HepG2 (cell line): ENCODE data around the gene RERE. TPM values are rescaled to one million over a fixed set of nuclear protein-coding genes. Genes with fewer than 3 reads are reported as not detected.
A peak's percentile ranks its signal among the peaks of the same experiment; 100 is the strongest.

Experiments
- AHDC1 ChIP-seq: sonication (generic); formaldehyde crosslinking; IDR thresholded peaks from 2 replicates; pipeline ENCODE4 v1.5.1; 2020; ENCODE audit warnings: mild to moderate bottlenecking, missing genetic modification reagents, borderline replicate concordance
- CENPX ChIP-seq: sonication (generic); formaldehyde crosslinking; IDR thresholded peaks from 2 replicates; pipeline ENCODE4 v1.9.0; 2021; ENCODE audit warnings: mild to moderate bottlenecking, missing genetic modification reagents, moderate library complexity
- HDAC2 ChIP-seq: sonication (generic); formaldehyde crosslinking; IDR thresholded peaks from 2 replicates; pipeline ENCODE4 v1.4.0; 2020; ENCODE audit warnings: missing genetic modification reagents
- HHEX ChIP-seq: IDR thresholded peaks from 2 replicates; pipeline ENCODE4 v1.6.1; 2016; ENCODE audit warnings: control low read depth
- HNF4A ChIP-seq: sonication (generic); formaldehyde crosslinking; IDR thresholded peaks from 2 replicates; pipeline ENCODE4 v1.4.0; 2020; ENCODE audit warnings: missing genetic modification reagents
- PAXIP1 ChIP-seq: sonication (generic); formaldehyde crosslinking; conservative IDR thresholded peaks from 2 replicates; pipeline ENCODE4 v1.4.0; 2020; ENCODE audit warnings: mild to moderate bottlenecking, missing genetic modification reagents, moderate library complexity
- ZNF274 ChIP-seq: sonication (generic); formaldehyde crosslinking; IDR thresholded peaks from 2 replicates; pipeline ENCODE4 v1.5.1; 2020; ENCODE audit warnings: mild to moderate bottlenecking, missing genetic modification reagents
- ZNF615 ChIP-seq: sonication (generic); formaldehyde crosslinking; IDR thresholded peaks from 2 replicates; pipeline ENCODE4 v1.5.0; 2020; ENCODE audit warnings: mild to moderate bottlenecking, missing genetic modification reagents, borderline replicate concordance
- polyA plus RNA-seq, 8 experiments: library from polyadenylated mRNA; depleted of rRNA in 3 of 8; stranded (reverse) in 7 of 8; unstranded in 1 of 8; fragments of >200 nt; fragmentation: Illumina TruSeq in 4 of 8; extraction: Trizol in 4 of 8; gene quantifications; 2 replicates each; pipeline versions ENCODE4 v1.2.1 to v1.2.3, GENCODE V29; 2011 to 2016; ENCODE audit warnings: low read depth in 4 of 8, missing spikeins in 1 of 8, mixed read lengths in 1 of 8; ENCODE audit not compliant: insufficient read depth in 1 of 8
- total RNA-seq, 5 experiments: library from RNA; depleted of rRNA; stranded (reverse); fragments of >200 nt; fragmentation: Illumina TruSeq; extraction: Trizol; gene quantifications; 2 replicates each; pipeline ENCODE4 v1.2.3, GENCODE V29; 2016; ENCODE audit warnings: low read depth in 1 of 5
- TF ChIP-seq, protein P1 (sequence below): sonication (generic); formaldehyde crosslinking; IDR thresholded peaks from 2 replicates; pipeline ENCODE4 v1.4.0; 2020; ENCODE audit warnings: mild to moderate bottlenecking, missing genetic modification reagents, borderline replicate concordance
- TF ChIP-seq, protein P2 (sequence below): sonication (generic); formaldehyde crosslinking; IDR thresholded peaks from 2 replicates; pipeline ENCODE4 v1.8.0; 2022; ENCODE audit warnings: mild to moderate bottlenecking, missing genetic modification reagents; ENCODE audit not compliant: insufficient replicate concordance
- TF ChIP-seq, protein P3 (sequence below): sonication (generic); formaldehyde crosslinking; IDR thresholded peaks from 2 replicates; pipeline ENCODE4 v1.4.0; 2020; ENCODE audit warnings: missing genetic modification reagents, borderline replicate concordance

The RERE gene
- total and polyA plus RNA-seq, 2 of the 13 experiments (the other 11 are each of a cell fraction or from before 2014, with no cell fraction given) = 18.3 to 21.9 TPM

DNA sequence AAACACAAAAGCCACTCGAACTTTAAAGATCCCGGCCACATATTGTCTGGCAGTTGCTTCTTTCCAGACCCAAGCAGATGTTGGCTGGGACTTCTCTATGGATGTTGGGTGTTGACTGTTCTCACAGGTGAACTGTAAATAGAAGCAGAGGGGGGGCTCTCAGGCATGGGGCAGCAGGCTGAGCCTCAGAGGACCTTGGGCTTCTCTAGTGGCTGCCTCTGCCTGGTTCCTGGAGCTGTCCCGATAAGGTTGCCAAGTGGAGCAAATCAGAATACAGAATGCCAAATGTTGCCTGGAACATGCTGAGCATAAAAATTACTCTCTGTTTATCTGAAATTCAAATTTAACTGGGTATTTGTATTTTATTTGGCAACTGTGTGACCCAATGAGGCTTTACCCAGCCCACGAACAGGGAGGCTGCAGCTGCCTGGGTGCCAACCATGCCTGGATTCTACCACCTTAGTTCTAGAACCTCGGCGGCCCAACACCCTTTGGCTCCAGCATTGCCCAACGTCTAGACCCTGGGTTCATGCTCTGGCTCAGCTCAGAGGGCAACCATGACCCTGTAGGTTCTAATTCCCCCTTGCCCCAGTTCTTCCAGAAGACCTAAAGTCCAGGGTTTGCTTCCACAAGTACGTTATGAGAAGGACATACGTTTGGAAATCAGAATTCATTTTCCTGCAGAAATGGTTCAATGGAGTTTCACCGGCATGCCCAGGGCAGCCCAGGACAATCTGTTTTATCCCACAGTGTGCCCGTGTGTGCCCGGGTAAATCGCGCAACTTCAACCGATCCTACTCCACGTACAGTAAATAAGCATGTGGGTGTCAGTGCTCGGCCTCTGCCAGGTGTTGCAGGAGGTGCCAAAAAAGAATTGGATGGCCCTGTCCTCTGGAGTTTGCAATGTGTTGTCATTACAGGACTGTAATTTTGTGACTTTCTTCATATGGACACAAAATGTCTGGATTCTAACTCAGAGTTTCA lies 504.9 kb downstream of the RERE start (continued):
- peak; percentile 76 for TF ChIP-seq PAXIP1 (CRISPR knock-in tag)
- TF ChIP-seq HHEX (CRISPR knock-in tag) = no peak
- TF ChIP-seq, protein P1, sequence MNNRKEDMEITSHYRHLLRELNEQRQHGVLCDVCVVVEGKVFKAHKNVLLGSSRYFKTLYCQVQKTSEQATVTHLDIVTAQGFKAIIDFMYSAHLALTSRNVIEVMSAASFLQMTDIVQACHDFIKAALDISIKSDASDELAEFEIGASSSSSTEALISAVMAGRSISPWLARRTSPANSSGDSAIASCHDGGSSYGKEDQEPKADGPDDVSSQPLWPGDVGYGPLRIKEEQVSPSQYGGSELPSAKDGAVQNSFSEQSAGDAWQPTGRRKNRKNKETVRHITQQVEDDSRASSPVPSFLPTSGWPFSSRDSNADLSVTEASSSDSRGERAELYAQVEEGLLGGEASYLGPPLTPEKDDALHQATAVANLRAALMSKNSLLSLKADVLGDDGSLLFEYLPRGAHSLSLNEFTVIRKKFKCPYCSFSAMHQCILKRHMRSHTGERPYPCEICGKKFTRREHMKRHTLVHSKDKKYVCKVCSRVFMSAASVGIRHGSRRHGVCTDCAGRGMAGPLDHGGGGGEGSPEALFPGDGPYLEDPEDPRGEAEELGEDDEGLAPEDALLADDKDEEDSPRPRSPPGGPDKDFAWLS (CRISPR knock-in tag) = no peak
- peak; percentile 65; the same call in 1 of the 2 replicates for TF ChIP-seq AHDC1
- peak; percentile 44; the same call in 1 of the 2 replicates for TF ChIP-seq ZNF274 (CRISPR knock-in tag)
- TF ChIP-seq HNF4A (CRISPR knock-in tag) = peak; percentile 53
- TF ChIP-seq, protein P2, sequence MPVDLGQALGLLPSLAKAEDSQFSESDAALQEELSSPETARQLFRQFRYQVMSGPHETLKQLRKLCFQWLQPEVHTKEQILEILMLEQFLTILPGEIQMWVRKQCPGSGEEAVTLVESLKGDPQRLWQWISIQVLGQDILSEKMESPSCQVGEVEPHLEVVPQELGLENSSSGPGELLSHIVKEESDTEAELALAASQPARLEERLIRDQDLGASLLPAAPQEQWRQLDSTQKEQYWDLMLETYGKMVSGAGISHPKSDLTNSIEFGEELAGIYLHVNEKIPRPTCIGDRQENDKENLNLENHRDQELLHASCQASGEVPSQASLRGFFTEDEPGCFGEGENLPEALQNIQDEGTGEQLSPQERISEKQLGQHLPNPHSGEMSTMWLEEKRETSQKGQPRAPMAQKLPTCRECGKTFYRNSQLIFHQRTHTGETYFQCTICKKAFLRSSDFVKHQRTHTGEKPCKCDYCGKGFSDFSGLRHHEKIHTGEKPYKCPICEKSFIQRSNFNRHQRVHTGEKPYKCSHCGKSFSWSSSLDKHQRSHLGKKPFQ (CRISPR knock-in tag) = no peak
- TF ChIP-seq, protein P3, sequence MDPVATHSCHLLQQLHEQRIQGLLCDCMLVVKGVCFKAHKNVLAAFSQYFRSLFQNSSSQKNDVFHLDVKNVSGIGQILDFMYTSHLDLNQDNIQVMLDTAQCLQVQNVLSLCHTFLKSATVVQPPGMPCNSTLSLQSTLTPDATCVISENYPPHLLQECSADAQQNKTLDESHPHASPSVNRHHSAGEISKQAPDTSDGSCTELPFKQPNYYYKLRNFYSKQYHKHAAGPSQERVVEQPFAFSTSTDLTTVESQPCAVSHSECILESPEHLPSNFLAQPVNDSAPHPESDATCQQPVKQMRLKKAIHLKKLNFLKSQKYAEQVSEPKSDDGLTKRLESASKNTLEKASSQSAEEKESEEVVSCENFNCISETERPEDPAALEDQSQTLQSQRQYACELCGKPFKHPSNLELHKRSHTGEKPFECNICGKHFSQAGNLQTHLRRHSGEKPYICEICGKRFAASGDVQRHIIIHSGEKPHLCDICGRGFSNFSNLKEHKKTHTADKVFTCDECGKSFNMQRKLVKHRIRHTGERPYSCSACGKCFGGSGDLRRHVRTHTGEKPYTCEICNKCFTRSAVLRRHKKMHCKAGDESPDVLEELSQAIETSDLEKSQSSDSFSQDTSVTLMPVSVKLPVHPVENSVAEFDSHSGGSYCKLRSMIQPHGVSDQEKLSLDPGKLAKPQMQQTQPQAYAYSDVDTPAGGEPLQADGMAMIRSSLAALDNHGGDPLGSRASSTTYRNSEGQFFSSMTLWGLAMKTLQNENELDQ (CRISPR knock-in tag) = no peak
- no peak for TF ChIP-seq CENPX (CRISPR knock-in tag)
- TF ChIP-seq ZNF615 (CRISPR knock-in tag) = no peak
- TF ChIP-seq HDAC2 (CRISPR knock-in tag) = peak; percentile 61; the same call in 1 of the 2 replicates
